Measurements from ENCODE around the gene AKAP9. TPM values are rescaled to one million over a fixed set of nuclear protein-coding genes. Genes with fewer than 3 reads are reported as not detected.
A peak's percentile ranks its signal among the peaks of the same experiment; 100 is the strongest.

Gene AKAP9
- total RNA-seq, 1 experiment from 2014 or later, result 62.6 TPM

DNA sequence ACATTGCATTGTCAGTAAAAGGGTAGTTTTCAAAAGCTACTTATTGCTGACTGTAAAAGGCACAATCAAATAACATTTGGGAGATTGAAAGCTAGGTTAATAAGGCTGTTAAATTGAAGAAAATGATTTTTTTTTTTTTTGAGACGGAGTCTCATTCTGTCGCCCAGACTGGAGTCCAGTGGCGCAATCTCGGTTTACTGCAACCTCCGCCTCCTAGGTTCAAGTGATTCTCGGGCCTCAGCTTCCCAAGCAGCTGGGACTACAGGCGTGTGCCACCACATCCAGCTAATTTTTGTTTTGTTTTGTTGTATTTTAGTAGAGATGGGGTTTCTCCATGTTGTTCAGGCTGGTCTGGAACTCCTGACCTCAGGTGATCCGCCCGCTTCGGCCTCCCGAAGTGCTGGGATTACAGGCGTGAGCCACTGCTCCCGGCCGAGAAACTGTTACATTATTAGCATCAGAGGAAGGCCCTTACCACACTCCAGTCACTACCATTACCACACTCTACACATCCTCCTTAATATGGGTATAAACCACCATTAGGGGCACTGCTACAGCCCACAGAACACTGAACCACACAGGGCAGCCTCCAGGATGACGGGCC is 192.6 kb downstream of the AKAP9 start:
- no peak for DNase-seq (ENCODE audit: low spot score)
- ChIA-PET CTCF (interaction anchor here (0.7 kb wide), 1 partner anchor 396 kb away, joined by 4 read pairs; the partner anchor contains the start of gene RBM48), POLR2A (ENCODE audit: low non-redundant PET) (interaction anchor here (0.6 kb wide), 1 partner anchor 29 kb away, joined by 5 read pairs; no protein-coding TSS in a partner anchor)
- peaks cover 35% of the 10 kb centered on the region for H3K36me3 ChIP-seq (ENCODE audit: insufficient read depth, low read length, poor library complexity, severe bottlenecking)
- H3K4me3 ChIP-seq (ENCODE audit: low read depth, low read length, poor library complexity, severe bottlenecking), result peak overlapping the region; percentile 94
- BruUV-seq (replicated peaks), result no TSS peak
- H3K9me3 ChIP-seq (ENCODE audit: low read depth, low read length, poor library complexity, severe bottlenecking), result no peaks in the 10 kb centered on the region
- no peaks in the 10 kb centered on the region for H3K27me3 ChIP-seq (replicated peaks; ENCODE audit: insufficient read depth, low read depth, low read length, poor library complexity)
- intact Hi-C loops (cut with micrococcal nuclease; ENCODE audit: unreplicated experiment), result loop anchor here (5.0 kb wide), 1 partner anchor 314 kb away; the partner anchor contains the start of gene GATAD1
- TF ChIP-seq EZH2 (IDR thresholded peaks at IDR 0.05; ENCODE audit: borderline replicate concordance, low read depth, low read length, poor library complexity, severe bottlenecking) (no peak), CTCF (conservative IDR thresholded peaks at IDR 0.05; ENCODE audit: low read depth, low read length) (no peak)
- peak overlapping the region; percentile 99 for H3K27ac ChIP-seq (ENCODE audit: low read depth, low read length, poor library complexity, severe bottlenecking)
- peaks cover 12% of the 10 kb centered on the region for H3K4me1 ChIP-seq (ENCODE audit: insufficient read depth, low read length, poor library complexity, severe bottlenecking)

DNA sequence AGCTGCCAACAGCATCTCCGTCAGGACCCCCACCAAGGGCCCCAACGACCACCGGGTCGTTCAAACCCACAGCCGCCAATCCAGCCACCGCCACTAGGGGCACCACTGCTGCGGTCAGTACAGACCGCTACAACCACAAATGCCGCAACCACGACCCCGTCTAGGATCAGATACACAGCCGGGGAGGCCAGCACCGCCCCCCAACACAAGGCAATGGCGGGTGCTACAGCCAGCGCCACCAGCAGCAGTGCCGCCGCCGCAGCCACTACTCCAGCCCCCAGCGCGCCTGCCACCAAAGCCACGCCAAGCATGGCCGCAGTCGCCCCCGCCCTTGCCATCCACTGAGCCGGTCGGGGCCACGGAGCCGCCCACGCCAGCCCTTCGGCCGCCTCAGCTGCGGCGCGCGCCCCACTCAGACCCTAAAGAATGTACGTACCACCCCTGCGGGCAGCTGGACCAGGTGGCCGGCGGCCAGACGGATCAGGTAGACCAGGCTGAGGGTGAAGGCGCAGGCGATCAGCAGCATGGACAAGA is 193.1 kb downstream of the AKAP9 start:
- no peaks in the 10 kb centered on the region for H3K9me3 ChIP-seq (ENCODE audit: low read depth, low read length, poor library complexity, severe bottlenecking)
- no TSS peak for BruUV-seq (replicated peaks)
- peak; percentile 67 for DNase-seq (ENCODE audit: low spot score)
- TF ChIP-seq CTCF (conservative IDR thresholded peaks at IDR 0.05; ENCODE audit: low read depth, low read length) (peak; percentile 81), EZH2 (IDR thresholded peaks at IDR 0.05; ENCODE audit: borderline replicate concordance, low read depth, low read length, poor library complexity, severe bottlenecking) (no peak)
- H3K27me3 ChIP-seq (replicated peaks; ENCODE audit: insufficient read depth, low read depth, low read length, poor library complexity), result no peaks in the 10 kb centered on the region
- H3K36me3 ChIP-seq (ENCODE audit: insufficient read depth, low read length, poor library complexity, severe bottlenecking), result peaks cover 29% of the 10 kb centered on the region
- CTCF ChIA-PET, result interaction anchor here (0.5 to 0.7 kb wide), 2 partner anchors 147 to 395 kb away, joined by 3 to 4 read pairs; partner anchors contain the start of gene RBM48
- peak overlapping the region; percentile 94 for H3K4me3 ChIP-seq (ENCODE audit: low read depth, low read length, poor library complexity, severe bottlenecking)
- H3K4me1 ChIP-seq (ENCODE audit: insufficient read depth, low read length, poor library complexity, severe bottlenecking), result peaks cover 12% of the 10 kb centered on the region
- intact Hi-C loops (cut with micrococcal nuclease; ENCODE audit: unreplicated experiment), result loop anchor here (5.0 kb wide), 1 partner anchor 313 kb away; the partner anchor contains the start of gene GATAD1
- H3K27ac ChIP-seq (ENCODE audit: low read depth, low read length, poor library complexity, severe bottlenecking), result peak overlapping the region; percentile 99
- POLR2A ChIA-PET (ENCODE audit: low non-redundant PET), result no interaction called here

DNA sequence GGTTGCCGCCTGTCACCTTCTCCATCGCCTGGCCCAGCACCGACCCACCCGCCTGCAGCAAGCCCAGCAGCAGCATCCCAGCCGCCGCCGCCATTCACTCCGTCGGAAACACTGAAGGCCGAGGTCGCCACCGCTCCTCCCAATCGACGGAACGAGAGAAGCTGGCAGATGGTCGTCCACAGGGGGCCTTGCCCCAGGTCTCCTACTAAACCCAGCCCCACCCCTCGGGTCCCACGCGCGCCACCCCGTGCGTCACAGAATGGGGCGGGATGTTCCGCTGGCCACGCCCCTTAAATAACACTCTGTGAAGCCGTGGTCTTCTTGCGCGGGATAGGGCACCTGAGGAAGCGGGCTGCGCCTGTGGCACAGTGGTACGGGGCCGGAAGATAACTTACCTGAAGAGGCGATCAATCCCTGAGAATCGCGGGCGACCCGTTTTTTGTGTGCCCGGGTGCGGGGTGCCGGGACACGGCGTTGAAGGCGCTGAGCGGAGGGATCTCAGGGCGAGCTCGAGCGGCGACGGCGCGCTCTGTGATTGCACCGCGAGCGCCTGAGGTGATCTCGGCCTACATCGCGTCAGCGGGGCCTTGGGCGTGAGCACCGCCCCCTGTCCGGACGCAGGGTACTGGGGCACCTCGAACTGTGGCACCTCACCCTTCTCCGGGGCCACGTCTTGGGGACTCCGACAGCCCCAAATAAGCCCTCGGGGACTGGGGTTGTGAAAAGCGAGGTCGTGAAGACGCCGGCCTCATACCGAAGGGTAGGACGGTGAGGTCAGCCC is 193.8 kb downstream of the AKAP9 start, which contains the start of gene CYP51A1:
TSS of gene CYP51A1 (minus strand) at position 207 of the 781 bp plus-strand sequence. CDS start at position 94, 113 bp downstream.
- DNase-seq (ENCODE audit: low spot score), result peak; percentile 96
- H3K36me3 ChIP-seq (ENCODE audit: insufficient read depth, low read length, poor library complexity, severe bottlenecking), result peaks cover 22% of the 10 kb centered on the region
- CTCF ChIA-PET, result interaction anchor here (0.5 kb wide), 1 partner anchor 146 kb away, joined by 3 read pairs; no protein-coding TSS in a partner anchor
- peaks cover 12% of the 10 kb centered on the region for H3K4me1 ChIP-seq (ENCODE audit: insufficient read depth, low read length, poor library complexity, severe bottlenecking)
- no peaks in the 10 kb centered on the region for H3K27me3 ChIP-seq (replicated peaks; ENCODE audit: insufficient read depth, low read depth, low read length, poor library complexity)
- POLR2A ChIA-PET (ENCODE audit: low non-redundant PET), result interaction anchor here (0.6 kb wide), 1 partner anchor 304 kb away, joined by 3 read pairs; no protein-coding TSS in a partner anchor
- peak within 1 kb of the TSS; percentile 94 for H3K4me3 ChIP-seq (ENCODE audit: low read depth, low read length, poor library complexity, severe bottlenecking)
- peak within 1 kb of the TSS; percentile 99 for H3K27ac ChIP-seq (ENCODE audit: low read depth, low read length, poor library complexity, severe bottlenecking)
- no peak for TF ChIP-seq CTCF (conservative IDR thresholded peaks at IDR 0.05; ENCODE audit: low read depth, low read length)
- no peak for TF ChIP-seq EZH2 (IDR thresholded peaks at IDR 0.05; ENCODE audit: borderline replicate concordance, low read depth, low read length, poor library complexity, severe bottlenecking)
- BruUV-seq (replicated peaks), result no TSS peak
- intact Hi-C loops (cut with micrococcal nuclease; ENCODE audit: unreplicated experiment), result loop anchor here (5.0 kb wide), 1 partner anchor 313 kb away; the partner anchor contains the start of gene GATAD1
- H3K9me3 ChIP-seq (ENCODE audit: low read depth, low read length, poor library complexity, severe bottlenecking), result peaks cover 3% of the 10 kb centered on the region

Data from A673 (cell line).